MCF 10A (cell line): ENCODE results near the gene SLC13A3. TPM values are rescaled to one million over a fixed set of nuclear protein-coding genes. Genes with fewer than 3 reads are reported as not detected.

Source experiments
- BruUV-seq: library from RNA; stranded (reverse); fragments of 400-500 nt; replicated peaks from 2 replicates; lab custom pipeline; 2021; lab: Mats Ljungman, UMichigan
- CTCF ChIA-PET: fragments of 300-600 bp; sonication (Branson Sonifier 250); formaldehyde crosslinking; extraction: SDS; loops from one replicate; lab custom pipeline; 2021; ENCODE audit warnings: antibody characterized with exemption, inconsistent platforms; lab: Yijun Ruan, JAX
- POLR2A ChIA-PET: fragments of 300-600, 350-650 bp; sonication (Branson Sonifier 250); formaldehyde crosslinking; extraction: SDS; loops from one replicate; lab custom pipeline; 2020; ENCODE audit warnings: antibody characterized with exemption, inconsistent platforms; lab: Yijun Ruan, JAX
- DNase-seq: peaks from one replicate; pipeline ENCODE4 v3.0.0-alpha.2; 2018; ENCODE audit not compliant: unreplicated experiment
- H3K27ac Mint-ChIP-seq: one replicate; pipeline ENCODE4 v1.8.0; 2022; ENCODE audit warnings: mild to moderate bottlenecking, low read depth, mixed read lengths; ENCODE audit not compliant: unreplicated experiment
- H3K27me3 Mint-ChIP-seq: one replicate; pipeline ENCODE4 v1.8.0; 2022; ENCODE audit warnings: mixed read lengths; ENCODE audit not compliant: insufficient read depth, unreplicated experiment
- H3K36me3 Mint-ChIP-seq: one replicate; pipeline ENCODE4 v1.8.0; 2022; ENCODE audit warnings: mild to moderate bottlenecking, moderate library complexity, mixed read lengths; ENCODE audit not compliant: insufficient read depth, unreplicated experiment
- H3K4me1 Mint-ChIP-seq: one replicate; pipeline ENCODE4 v1.8.0; 2022; ENCODE audit warnings: mixed read lengths; ENCODE audit not compliant: insufficient read depth, unreplicated experiment
- H3K4me3 Mint-ChIP-seq: one replicate; pipeline ENCODE4 v1.8.0; 2022; ENCODE audit warnings: mild to moderate bottlenecking, moderate library complexity, mixed read lengths; ENCODE audit not compliant: unreplicated experiment
- H3K9me3 Mint-ChIP-seq: one replicate; pipeline ENCODE4 v1.8.0; 2022; ENCODE audit warnings: mixed read lengths; ENCODE audit not compliant: unreplicated experiment
- intact Hi-C: fragments of 100-400 bp; cut with micrococcal nuclease; formaldehyde crosslinking; loops from 2 replicates; pipeline ENCODE4 v1.14.1; 2022
- total RNA-seq: library from RNA; stranded (reverse); gene quantifications from 2 replicates; pipeline ENCODE4 v1.2.3, GENCODE V29; 2022
- TF ChIP-seq, protein P1 (sequence below): fragments of 200-600 bp; IDR thresholded peaks from one replicate; pipeline ENCODE4 v1.8.0; 2022; ENCODE audit warnings: antibody characterized with exemption, mild to moderate bottlenecking; ENCODE audit not compliant: unreplicated experiment

The SLC13A3 gene
- total RNA-seq, 1 experiment from 2014 or later = not detected

DNA sequence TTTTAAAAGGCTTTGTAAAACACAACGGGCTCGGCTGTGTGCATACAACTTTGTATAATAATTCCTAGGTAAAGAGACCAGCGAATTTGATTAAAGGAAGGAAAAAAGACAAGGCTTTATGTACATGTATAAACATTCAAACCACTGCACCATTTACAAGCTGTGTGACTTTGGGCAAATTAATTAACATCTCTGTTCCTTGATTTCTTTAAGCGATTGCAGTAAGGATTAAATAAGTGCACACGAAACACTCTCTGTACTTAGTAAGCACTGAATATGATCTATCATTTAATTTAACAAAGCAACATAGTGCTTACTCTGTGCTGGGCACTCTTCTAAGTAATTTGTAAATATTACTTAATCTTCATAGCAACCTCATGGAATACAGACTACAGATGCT is 81.3 kb downstream of the SLC13A3 start:
- Mint-ChIP-seq H3K27ac (no peak overlapping the region), H3K36me3 (no peaks in the 10 kb centered on the region), H3K27me3 (peaks cover 42% of the 10 kb centered on the region), H3K4me3 (no peak overlapping the region), H3K4me1 (no peaks in the 10 kb centered on the region), H3K9me3 (no peaks in the 10 kb centered on the region)
- DNase-seq = no peak
- BruUV-seq = no TSS peak
- TF ChIP-seq, protein P1, sequence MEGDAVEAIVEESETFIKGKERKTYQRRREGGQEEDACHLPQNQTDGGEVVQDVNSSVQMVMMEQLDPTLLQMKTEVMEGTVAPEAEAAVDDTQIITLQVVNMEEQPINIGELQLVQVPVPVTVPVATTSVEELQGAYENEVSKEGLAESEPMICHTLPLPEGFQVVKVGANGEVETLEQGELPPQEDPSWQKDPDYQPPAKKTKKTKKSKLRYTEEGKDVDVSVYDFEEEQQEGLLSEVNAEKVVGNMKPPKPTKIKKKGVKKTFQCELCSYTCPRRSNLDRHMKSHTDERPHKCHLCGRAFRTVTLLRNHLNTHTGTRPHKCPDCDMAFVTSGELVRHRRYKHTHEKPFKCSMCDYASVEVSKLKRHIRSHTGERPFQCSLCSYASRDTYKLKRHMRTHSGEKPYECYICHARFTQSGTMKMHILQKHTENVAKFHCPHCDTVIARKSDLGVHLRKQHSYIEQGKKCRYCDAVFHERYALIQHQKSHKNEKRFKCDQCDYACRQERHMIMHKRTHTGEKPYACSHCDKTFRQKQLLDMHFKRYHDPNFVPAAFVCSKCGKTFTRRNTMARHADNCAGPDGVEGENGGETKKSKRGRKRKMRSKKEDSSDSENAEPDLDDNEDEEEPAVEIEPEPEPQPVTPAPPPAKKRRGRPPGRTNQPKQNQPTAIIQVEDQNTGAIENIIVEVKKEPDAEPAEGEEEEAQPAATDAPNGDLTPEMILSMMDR = no peak
- POLR2A ChIA-PET = no interaction called here
- CTCF ChIA-PET = no interaction called here
- intact Hi-C loops = no loop called here

DNA sequence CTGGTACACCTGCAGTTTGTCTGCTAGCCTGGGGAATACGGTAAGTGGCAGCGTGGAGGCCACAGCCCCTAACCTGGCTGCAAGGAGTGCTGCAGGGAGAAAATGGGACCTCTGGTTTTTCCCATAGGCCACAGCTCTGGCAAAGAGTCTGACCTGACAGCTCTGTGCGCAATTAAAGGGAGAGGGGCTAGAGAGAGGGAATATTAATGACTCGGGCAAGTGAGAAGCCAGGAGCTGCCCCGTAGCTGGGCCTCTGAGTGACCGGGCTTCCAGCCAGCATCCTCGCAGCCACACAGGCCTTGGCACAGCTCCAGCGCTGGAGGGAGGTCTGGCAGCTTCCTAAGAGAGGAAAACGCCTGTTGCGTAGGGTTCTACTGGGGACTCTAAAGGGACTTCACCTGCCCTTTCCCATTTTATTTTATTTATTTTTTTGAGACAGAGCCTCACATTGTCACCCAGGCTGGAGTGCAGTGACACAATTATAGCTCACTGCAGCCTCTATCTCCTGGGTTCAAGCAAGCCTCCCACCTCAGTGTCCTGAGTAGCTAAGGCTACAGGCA is 82.6 kb downstream of the SLC13A3 start:
- TF ChIP-seq, protein P1 = no peak
- Mint-ChIP-seq H3K27me3 (peaks cover 29% of the 10 kb centered on the region), H3K4me3 (no peak overlapping the region), H3K9me3 (no peaks in the 10 kb centered on the region), H3K27ac (no peak overlapping the region), H3K4me1 (no peaks in the 10 kb centered on the region), H3K36me3 (no peaks in the 10 kb centered on the region)
- CTCF ChIA-PET = interaction anchor here (0.6 to 0.8 kb wide), 5 partner anchors 29 to 675 kb away, joined by 3 to 5 read pairs (median 3); no protein-coding TSS in a partner anchor
- no TSS peak for BruUV-seq
- POLR2A ChIA-PET = no interaction called here
- DNase-seq = peak; percentile 81
- intact Hi-C loops = no loop called here

DNA sequence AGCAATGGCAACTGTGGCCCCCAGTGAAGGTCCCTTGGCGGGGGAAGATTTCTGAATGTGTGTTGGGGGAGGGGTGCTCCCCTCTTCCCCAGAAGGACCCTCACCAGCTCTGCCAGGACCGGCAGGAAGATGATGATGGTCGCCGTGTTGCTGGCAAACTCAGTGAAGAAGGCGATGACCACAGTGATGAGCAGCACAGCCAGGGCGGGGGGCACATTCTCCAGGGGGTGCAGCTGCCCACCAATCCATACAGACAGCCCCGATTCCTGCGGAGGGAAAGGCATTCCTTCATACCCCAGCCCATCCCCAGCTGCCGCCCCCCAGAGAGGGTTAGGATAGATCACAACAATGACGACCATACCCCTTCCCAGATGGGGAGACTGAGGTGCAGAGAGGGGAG is 85.1 kb downstream of the SLC13A3 start:
- no TSS peak for BruUV-seq
- no peak overlapping the region for H3K4me3 Mint-ChIP-seq
- H3K27me3 Mint-ChIP-seq = peaks cover 10% of the 10 kb centered on the region
- TF ChIP-seq, protein P1 = no peak
- POLR2A ChIA-PET = no interaction called here
- H3K36me3 Mint-ChIP-seq = no peaks in the 10 kb centered on the region
- no peaks in the 10 kb centered on the region for H3K9me3 Mint-ChIP-seq
- no peak for DNase-seq
- no peaks in the 10 kb centered on the region for H3K4me1 Mint-ChIP-seq
- no peak overlapping the region for H3K27ac Mint-ChIP-seq
- intact Hi-C loops = no loop called here
- CTCF ChIA-PET = no interaction called here

DNA sequence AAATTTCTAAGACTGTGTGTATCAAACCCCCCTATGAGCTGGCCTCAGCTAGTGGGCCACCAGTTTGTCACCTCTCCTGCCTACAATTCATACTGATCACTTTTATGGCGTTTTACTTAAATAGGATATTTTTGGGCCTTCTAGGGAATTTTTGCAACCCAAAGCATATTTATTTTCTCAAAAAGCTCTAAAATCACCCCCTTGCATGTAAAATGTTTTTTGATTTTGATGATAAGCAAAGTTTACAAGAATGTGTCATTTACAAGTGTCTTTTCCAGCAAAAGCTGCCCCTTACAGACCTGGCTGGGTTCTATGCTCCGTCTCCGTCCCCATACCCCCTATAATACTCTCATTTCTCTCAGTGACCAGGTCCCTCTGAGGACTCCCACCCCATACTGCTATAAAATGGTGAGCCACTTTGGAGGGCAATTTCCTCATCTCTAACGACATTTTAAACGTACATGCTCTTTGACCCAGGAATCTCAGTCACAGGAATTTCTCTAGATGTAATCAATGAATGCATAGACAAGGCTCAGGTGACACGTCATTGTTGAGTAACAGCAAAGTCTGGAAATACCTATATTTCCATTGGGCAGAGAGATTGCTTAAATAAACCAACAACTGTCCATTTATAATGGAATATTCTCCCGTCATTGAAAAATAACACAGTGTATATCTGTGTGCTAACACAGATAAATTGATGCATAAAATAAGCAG is 86.9 kb downstream of the SLC13A3 start:
- ChIA-PET POLR2A (no interaction called here), CTCF (interaction anchor here (0.6 to 1.2 kb wide), 4 partner anchors 20 to 135 kb away, joined by 3 read pairs; no protein-coding TSS in a partner anchor)
- H3K27ac Mint-ChIP-seq = no peak overlapping the region
- intact Hi-C loops = no loop called here
- no peaks in the 10 kb centered on the region for H3K9me3 Mint-ChIP-seq
- TF ChIP-seq, protein P1 = no peak
- H3K27me3 Mint-ChIP-seq = no peaks in the 10 kb centered on the region
- H3K36me3 Mint-ChIP-seq = no peaks in the 10 kb centered on the region
- H3K4me3 Mint-ChIP-seq = no peak overlapping the region
- H3K4me1 Mint-ChIP-seq = no peaks in the 10 kb centered on the region
- BruUV-seq = no TSS peak
- DNase-seq = no peak
